ENCODE data around the gene GABRA4.

The GABRA4 gene

GRCh38 chr4:46946919-46947536 is 46.4 kb downstream of the GABRA4 start:
- Histone ChIP-seq H3K36me3 (no peaks in the 10 kb centered on the region), H3K27ac (peak overlapping the region in 1 of 2 donors; percentile 62), H3K9me3 (no peaks in the 10 kb centered on the region), H3K4me1 (peaks cover 0 to 44% (median 1%) of the 10 kb centered on the region in 4 donors), H3K4me3 (no peak overlapping the region), H3K27me3 (no peaks in the 10 kb centered on the region)
- DNase-seq: no peak
- TF ChIP-seq, protein P1, sequence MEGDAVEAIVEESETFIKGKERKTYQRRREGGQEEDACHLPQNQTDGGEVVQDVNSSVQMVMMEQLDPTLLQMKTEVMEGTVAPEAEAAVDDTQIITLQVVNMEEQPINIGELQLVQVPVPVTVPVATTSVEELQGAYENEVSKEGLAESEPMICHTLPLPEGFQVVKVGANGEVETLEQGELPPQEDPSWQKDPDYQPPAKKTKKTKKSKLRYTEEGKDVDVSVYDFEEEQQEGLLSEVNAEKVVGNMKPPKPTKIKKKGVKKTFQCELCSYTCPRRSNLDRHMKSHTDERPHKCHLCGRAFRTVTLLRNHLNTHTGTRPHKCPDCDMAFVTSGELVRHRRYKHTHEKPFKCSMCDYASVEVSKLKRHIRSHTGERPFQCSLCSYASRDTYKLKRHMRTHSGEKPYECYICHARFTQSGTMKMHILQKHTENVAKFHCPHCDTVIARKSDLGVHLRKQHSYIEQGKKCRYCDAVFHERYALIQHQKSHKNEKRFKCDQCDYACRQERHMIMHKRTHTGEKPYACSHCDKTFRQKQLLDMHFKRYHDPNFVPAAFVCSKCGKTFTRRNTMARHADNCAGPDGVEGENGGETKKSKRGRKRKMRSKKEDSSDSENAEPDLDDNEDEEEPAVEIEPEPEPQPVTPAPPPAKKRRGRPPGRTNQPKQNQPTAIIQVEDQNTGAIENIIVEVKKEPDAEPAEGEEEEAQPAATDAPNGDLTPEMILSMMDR (IDR thresholded peaks at IDR 0.05): no peak
- intact Hi-C loops (cut with DNase I; ENCODE audit: low total_unique reads): no loop called here

GRCh38 chr4:46945062-46945461 is 48.3 kb downstream of the GABRA4 start:
- intact Hi-C loops (cut with DNase I; ENCODE audit: low total_unique reads): no loop called here
- Histone ChIP-seq H3K27me3 (no peaks in the 10 kb centered on the region), H3K27ac (no peak overlapping the region)

DNA sequence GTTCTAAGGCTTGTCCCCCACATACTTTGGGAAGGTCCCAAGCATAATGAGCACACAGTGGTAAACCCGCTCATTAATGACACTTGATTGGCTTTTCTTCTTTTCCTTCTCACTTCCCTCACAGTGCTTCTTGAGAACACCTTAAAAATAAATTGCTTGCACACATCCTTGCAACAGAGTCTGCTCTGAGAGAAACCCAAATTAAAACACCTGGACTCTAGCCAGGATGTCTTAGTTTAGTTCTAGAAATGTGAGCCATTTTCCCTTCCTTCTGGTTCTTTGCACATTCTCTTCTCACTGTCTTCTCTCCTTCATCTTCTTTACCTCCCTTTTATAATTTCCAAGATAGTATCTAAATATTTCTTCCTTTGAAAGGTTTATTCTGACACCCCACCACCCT is 49.0 kb downstream of the GABRA4 start:
- Histone ChIP-seq H3K9me3 (no peaks in the 10 kb centered on the region), H3K4me3 (no peak overlapping the region), H3K27me3 (no peaks in the 10 kb centered on the region), H3K4me1 (peaks cover 0 to 21% (median 0%) of the 10 kb centered on the region in 4 donors), H3K27ac (no peak overlapping the region), H3K36me3 (no peaks in the 10 kb centered on the region)
- intact Hi-C loops (cut with DNase I; ENCODE audit: low total_unique reads): no loop called here
- TF ChIP-seq, protein P1 (IDR thresholded peaks at IDR 0.05): no peak
- no peak for DNase-seq

More at GRCh38 chr4:46945062-46945461, 48.3 kb downstream of the GABRA4 start:
- H3K4me3 ChIP-seq: no peak overlapping the region
- DNase-seq: no peak
- TF ChIP-seq, protein P1 (IDR thresholded peaks at IDR 0.05): no peak
- no peaks in the 10 kb centered on the region for H3K9me3 ChIP-seq
- H3K36me3 ChIP-seq: no peaks in the 10 kb centered on the region
- H3K4me1 ChIP-seq: peaks cover 0 to 24% (median 0%) of the 10 kb centered on the region in 4 donors

- Histone ChIP-seq H3K9me3 (no peaks in the 10 kb centered on the region), H3K4me1 (no peaks in the 10 kb centered on the region), H3K27ac (no peak overlapping the region), H3K27me3 (no peaks in the 10 kb centered on the region), H3K36me3 (no peaks in the 10 kb centered on the region), H3K4me3 (no peak overlapping the region)
- intact Hi-C loops (cut with DNase I; ENCODE audit: low total_unique reads): no loop called here
- no peak for DNase-seq
- TF ChIP-seq, protein P1 (IDR thresholded peaks at IDR 0.05): peak in 1 of 2 experiments; percentile 6
Observed at GRCh38 chr4:46937493-46937892, 55.9 kb downstream of the GABRA4 start.

DNA sequence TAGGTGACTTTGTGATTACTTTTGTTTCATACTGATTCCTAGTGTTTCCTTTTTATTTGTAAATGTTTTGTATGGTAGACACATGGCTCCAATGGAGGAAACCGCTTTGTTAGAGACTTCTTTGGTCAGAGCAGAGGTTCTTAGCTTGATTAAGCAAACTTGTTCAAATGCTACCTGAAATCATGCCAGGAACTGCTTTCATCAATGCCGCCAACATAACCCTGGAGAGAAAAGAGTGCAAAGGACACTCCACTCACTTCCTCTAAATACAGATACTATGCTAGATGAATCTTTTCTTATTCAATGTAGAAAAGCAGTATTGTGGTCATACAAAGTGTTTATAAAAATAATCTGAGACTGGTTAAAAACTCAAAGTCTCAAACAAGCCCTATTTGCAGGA is 58.7 kb downstream of the GABRA4 start:
- TF ChIP-seq, protein P1 (IDR thresholded peaks at IDR 0.05): no peak
- no peaks in the 10 kb centered on the region for H3K27me3 ChIP-seq
- no peak for DNase-seq
- intact Hi-C loops (cut with DNase I; ENCODE audit: low total_unique reads): loop anchor here (5.0 kb wide), 2 partner anchors 68 to 448 kb away; no protein-coding TSS in a partner anchor
- no peak overlapping the region for H3K27ac ChIP-seq
- no peak overlapping the region for H3K4me3 ChIP-seq
- no peaks in the 10 kb centered on the region for H3K9me3 ChIP-seq
- no peaks in the 10 kb centered on the region for H3K36me3 ChIP-seq
- no peaks in the 10 kb centered on the region for H3K4me1 ChIP-seq

Measured in tibial artery (tissue), 4 donors.